ENCODE results near the gene PCYT1A. TPM values are rescaled to one million over a fixed set of nuclear protein-coding genes. Genes with fewer than 3 reads are reported as not detected.
"Not testable (repeated sequence)": the region's sequence is repeated elsewhere in the genome, so short reads cannot be mapped to it uniquely, and the experiment has no call there.

Gene PCYT1A
- total and polyA plus RNA-seq, 12 donors: 20.8 to 111 (median 73.9) TPM

GRCh38 chr3:196210673-196211556 is 76.6 kb downstream of the PCYT1A start, which contains the start of gene ZDHHC19:
TSS of gene ZDHHC19 (minus strand) at chr3:196211400. CDS start at chr3:196211315, 85 bp downstream.
- no peaks in the 10 kb centered on the region for H3K27me3 ChIP-seq
- peak within 1 kb of the TSS in 3 of 5 donors; percentile 16 to 41 (median 34) for H3K27ac ChIP-seq
- peaks cover 13 to 25% of the 10 kb centered on the region in 2 donors for H3K4me1 ChIP-seq (replicated peaks in 1 of 2)
- intact Hi-C loops (cut with DNase I): no loop called here
- DNase-seq: peak in 1 of 7 donors; percentile 19
- no peak within 1 kb of the TSS for H3K4me3 ChIP-seq
- H3K9me3 ChIP-seq (replicated peaks in 1 of 3): no peaks in the 10 kb centered on the region
- no peak for TF ChIP-seq CTCF (IDR thresholded peaks at IDR 0.05)
- no peak for TF ChIP-seq POLR2A (IDR thresholded peaks at IDR 0.05)
- 72 to 77% (median 74%) methylated on average over 20 to 23 of the region's 23 CpGs for WGBS, 4 donors
- H3K36me3 ChIP-seq (replicated peaks in 1 of 2): no peaks in the 10 kb centered on the region

- H3K36me3 ChIP-seq (replicated peaks in 1 of 2); H3K27me3 ChIP-seq; H3K9me3 ChIP-seq (replicated peaks in 1 of 3); DNase-seq; intact Hi-C loops (cut with DNase I); H3K27ac ChIP-seq; H3K4me3 ChIP-seq: not testable (repeated sequence)
- H3K4me1 ChIP-seq (replicated peaks in 1 of 2): peaks cover 11 to 21% of the 10 kb centered on the region in 2 donors
- 84 to 96% (median 91%) methylated on average over 11 of the region's 11 CpGs for WGBS, 4 donors
These were observed 77.4 kb downstream of the PCYT1A start for GRCh38 chr3:196209944-196210672.

GRCh38 chr3:196208942-196209695 is 78.4 kb downstream of the PCYT1A start:
- Histone ChIP-seq H3K9me3 (replicated peaks in 1 of 3) (no peaks in the 10 kb centered on the region), H3K4me3 (no peak overlapping the region), H3K4me1 (replicated peaks in 1 of 2) (peaks cover under 1 to 11% of the 10 kb centered on the region in 2 donors), H3K27ac (peak overlapping the region in 1 of 5 donors; percentile 64), H3K27me3 (no peaks in the 10 kb centered on the region), H3K36me3 (replicated peaks in 1 of 2) (no peaks in the 10 kb centered on the region)
- 85 to 98% (median 92%) methylated on average over 13 to 24 of the region's 24 CpGs for WGBS, 4 donors
- DNase-seq: no peak
- TF ChIP-seq CTCF (IDR thresholded peaks at IDR 0.05) (no peak), POLR2A (IDR thresholded peaks at IDR 0.05) (no peak)
- intact Hi-C loops (cut with DNase I): no loop called here

- Histone ChIP-seq H3K4me1 (replicated peaks in 1 of 2) (peaks cover 0 to 9% of the 10 kb centered on the region in 2 donors), H3K9me3 (replicated peaks in 1 of 3) (no peaks in the 10 kb centered on the region), H3K36me3 (replicated peaks in 1 of 2) (no peaks in the 10 kb centered on the region), H3K27me3 (no peaks in the 10 kb centered on the region), H3K27ac (peak overlapping the region in 3 of 5 donors; percentile 47 to 64 (median 59)), H3K4me3 (peak overlapping the region in 2 of 4 donors; percentile 32 to 62)
- DNase-seq: peak; percentile 79 to 93 (median 89)
- intact Hi-C loops (cut with DNase I): no loop called here
- TF ChIP-seq CTCF (IDR thresholded peaks at IDR 0.05): no peak
- TF ChIP-seq POLR2A (IDR thresholded peaks at IDR 0.05): no peak
- WGBS, 4 donors: 18 to 29% (median 25%) methylated on average over 20 to 49 of the region's 49 CpGs
These were observed 79.5 kb downstream of the PCYT1A start for GRCh38 chr3:196207833-196208607.
